Central memory CD8-positive, alpha-beta T cell (primary cell): ENCODE results near the gene CFTR.

ENCODE experiments used
- ATAC-seq: fragments of 150-1000 bp; cut with Tn5 transposase; replicated peaks from 2 replicates; pipeline ENCODE4 v1.10.0; 2022; ENCODE audit warnings: mild to moderate bottlenecking, moderate FRiP score, moderate number of reproducible peaks; ENCODE audit not compliant: poor library complexity, severe bottlenecking; ENCODE audit errors: extremely low read depth
- DNase-seq, 2 donors: peaks; one replicate each; pipeline ENCODE4 v3.0.0; 2021; ENCODE audit warnings: low spot score in 2 of 2
- H3K27ac Mint-ChIP-seq: one replicate; pipeline ENCODE4 v1.8.0; 2022; ENCODE audit warnings: low read depth, mild to moderate bottlenecking, moderate library complexity, mixed read lengths
- H3K27me3 Mint-ChIP-seq: one replicate; pipeline ENCODE4 v1.8.0; 2022; ENCODE audit warnings: mixed read lengths
- H3K36me3 Mint-ChIP-seq: one replicate; pipeline ENCODE4 v1.8.0; 2022; ENCODE audit warnings: mild to moderate bottlenecking, moderate library complexity, mixed read lengths; ENCODE audit not compliant: insufficient read depth
- H3K4me1 Mint-ChIP-seq: one replicate; pipeline ENCODE4 v1.8.0; 2022; ENCODE audit warnings: mixed read lengths
- H3K4me3 Mint-ChIP-seq: one replicate; pipeline ENCODE4 v1.8.0; 2022; ENCODE audit warnings: mild to moderate bottlenecking, moderate library complexity, mixed read lengths
- H3K9me3 Mint-ChIP-seq: one replicate; pipeline ENCODE4 v1.8.0; 2022; ENCODE audit warnings: mixed read lengths

Gene CFTR

DNA sequence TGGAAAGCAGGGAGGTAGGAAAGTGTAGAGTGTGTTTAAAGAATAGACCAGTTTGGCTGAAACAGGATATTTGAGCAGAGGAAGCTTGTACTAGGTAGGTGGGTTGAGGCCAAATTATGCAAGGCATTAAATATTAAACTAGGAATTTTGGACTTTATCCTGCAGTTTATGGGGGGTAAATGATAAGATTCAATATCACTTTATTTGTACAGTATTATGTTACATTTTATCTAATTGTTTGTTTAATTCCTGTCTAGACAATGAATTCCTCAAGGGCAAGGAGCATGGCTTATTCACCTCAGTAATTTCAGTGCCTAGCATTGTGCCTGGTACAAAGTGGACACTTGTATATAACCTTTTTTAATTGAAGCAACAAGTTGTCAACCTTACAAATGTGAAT is 125.9 kb downstream of the CFTR start:
- Mint-ChIP-seq H3K4me3 (no peak overlapping the region), H3K4me1 (no peaks in the 10 kb centered on the region), H3K27ac (no peak overlapping the region), H3K36me3 (no peaks in the 10 kb centered on the region), H3K9me3 (peaks cover 5% of the 10 kb centered on the region), H3K27me3 (no peaks in the 10 kb centered on the region)
- DNase-seq (no peak), ATAC-seq (no peak)

- H3K4me3 Mint-ChIP-seq = no peak overlapping the region
- no peak overlapping the region for H3K27ac Mint-ChIP-seq
- ATAC-seq = no peak
- H3K27me3 Mint-ChIP-seq = no peaks in the 10 kb centered on the region
- peaks cover 5% of the 10 kb centered on the region for H3K9me3 Mint-ChIP-seq
- no peak for DNase-seq
- H3K4me1 Mint-ChIP-seq = no peaks in the 10 kb centered on the region
- no peaks in the 10 kb centered on the region for H3K36me3 Mint-ChIP-seq
Measured at GRCh38 chr7:117606132-117606531, 126.3 kb downstream of the CFTR start.

DNA sequence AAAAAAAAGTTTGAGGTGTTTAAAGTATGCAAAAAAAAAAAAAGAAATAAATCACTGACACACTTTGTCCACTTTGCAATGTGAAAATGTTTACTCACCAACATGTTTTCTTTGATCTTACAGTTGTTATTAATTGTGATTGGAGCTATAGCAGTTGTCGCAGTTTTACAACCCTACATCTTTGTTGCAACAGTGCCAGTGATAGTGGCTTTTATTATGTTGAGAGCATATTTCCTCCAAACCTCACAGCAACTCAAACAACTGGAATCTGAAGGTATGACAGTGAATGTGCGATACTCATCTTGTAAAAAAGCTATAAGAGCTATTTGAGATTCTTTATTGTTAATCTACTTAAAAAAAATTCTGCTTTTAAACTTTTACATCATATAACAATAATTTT is 130.6 kb downstream of the CFTR start:
- Mint-ChIP-seq H3K4me1 (no peaks in the 10 kb centered on the region), H3K36me3 (no peaks in the 10 kb centered on the region), H3K4me3 (no peak overlapping the region), H3K27ac (no peak overlapping the region), H3K27me3 (no peaks in the 10 kb centered on the region), H3K9me3 (peaks cover 2% of the 10 kb centered on the region)
- ATAC-seq (no peak), DNase-seq (no peak)

GRCh38 chr7:117612637-117613036 is 132.8 kb downstream of the CFTR start:
- ATAC-seq = no peak
- H3K27me3 Mint-ChIP-seq = no peaks in the 10 kb centered on the region
- no peaks in the 10 kb centered on the region for H3K9me3 Mint-ChIP-seq
- no peak overlapping the region for H3K27ac Mint-ChIP-seq
- DNase-seq = no peak
- no peak overlapping the region for H3K4me3 Mint-ChIP-seq
- H3K36me3 Mint-ChIP-seq = no peaks in the 10 kb centered on the region
- H3K4me1 Mint-ChIP-seq = no peaks in the 10 kb centered on the region

GRCh38 chr7:117616694-117617093 is 136.9 kb downstream of the CFTR start:
- Mint-ChIP-seq H3K27me3 (no peaks in the 10 kb centered on the region), H3K4me3 (no peak overlapping the region), H3K36me3 (no peaks in the 10 kb centered on the region), H3K4me1 (no peaks in the 10 kb centered on the region), H3K27ac (no peak overlapping the region), H3K9me3 (peaks cover 8% of the 10 kb centered on the region)
- no peak for ATAC-seq
- DNase-seq = no peak

DNA sequence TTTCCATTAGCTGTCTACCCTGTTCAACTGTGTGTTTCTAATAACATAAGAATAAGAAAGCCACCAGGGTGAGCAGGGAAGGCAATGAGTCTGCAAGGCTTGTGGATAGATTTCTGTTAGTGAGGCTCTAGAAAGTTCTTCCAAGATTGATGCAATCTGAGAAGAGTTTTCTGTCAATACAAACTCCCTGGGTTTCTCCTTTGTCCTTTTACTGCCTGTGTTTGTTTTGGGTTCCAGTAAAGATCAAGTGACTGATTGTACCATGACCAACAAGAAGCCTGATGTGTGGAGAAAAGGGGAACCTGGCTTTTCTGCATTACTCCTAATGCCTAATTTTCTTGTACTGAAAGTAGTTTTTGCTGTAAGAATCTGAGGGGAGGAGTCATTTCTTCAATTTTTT is 139.9 kb downstream of the CFTR start:
- no peak for ATAC-seq

GRCh38 chr7:117621075-117621618 is 141.3 kb downstream of the CFTR start:
- Mint-ChIP-seq H3K27me3 (no peaks in the 10 kb centered on the region), H3K4me3 (no peak overlapping the region)

More for the DNA sequence above, 139.9 kb downstream of the CFTR start:
- Mint-ChIP-seq H3K4me3 (no peak overlapping the region), H3K4me1 (no peaks in the 10 kb centered on the region), H3K9me3 (peaks cover 8% of the 10 kb centered on the region), H3K27me3 (no peaks in the 10 kb centered on the region), H3K27ac (no peak overlapping the region), H3K36me3 (no peaks in the 10 kb centered on the region)
- DNase-seq = no peak

GRCh38 chr7:117623606-117624005 is 143.8 kb downstream of the CFTR start:
- Mint-ChIP-seq H3K4me1 (no peaks in the 10 kb centered on the region), H3K9me3 (peaks cover 5% of the 10 kb centered on the region), H3K36me3 (no peaks in the 10 kb centered on the region), H3K27me3 (no peaks in the 10 kb centered on the region), H3K27ac (no peak overlapping the region), H3K4me3 (no peak overlapping the region)
- ATAC-seq = no peak
- DNase-seq = no peak

More at GRCh38 chr7:117621075-117621618, 141.3 kb downstream of the CFTR start:
- Mint-ChIP-seq H3K9me3 (peaks cover 8% of the 10 kb centered on the region), H3K36me3 (no peaks in the 10 kb centered on the region), H3K4me1 (no peaks in the 10 kb centered on the region), H3K27ac (no peak overlapping the region)
- ATAC-seq = no peak
- no peak for DNase-seq

GRCh38 chr7:117630501-117630900 is 150.7 kb downstream of the CFTR start:
- Mint-ChIP-seq H3K4me1 (no peaks in the 10 kb centered on the region), H3K27ac (no peak overlapping the region), H3K36me3 (no peaks in the 10 kb centered on the region), H3K4me3 (no peak overlapping the region), H3K9me3 (peaks cover 9% of the 10 kb centered on the region), H3K27me3 (no peaks in the 10 kb centered on the region)
- no peak for DNase-seq
- no peak for ATAC-seq

- Mint-ChIP-seq H3K4me1 (no peaks in the 10 kb centered on the region), H3K27ac (no peak overlapping the region), H3K4me3 (no peak overlapping the region), H3K9me3 (peaks cover 9% of the 10 kb centered on the region), H3K27me3 (no peaks in the 10 kb centered on the region), H3K36me3 (no peaks in the 10 kb centered on the region)
- no peak for ATAC-seq
- no peak for DNase-seq
Measured at GRCh38 chr7:117630907-117631564, 151.2 kb downstream of the CFTR start.

GRCh38 chr7:117631652-117632051 is 151.8 kb downstream of the CFTR start:
- ATAC-seq (no peak), DNase-seq (no peak)
- H3K4me1 Mint-ChIP-seq = no peaks in the 10 kb centered on the region
- H3K27me3 Mint-ChIP-seq = no peaks in the 10 kb centered on the region
- H3K36me3 Mint-ChIP-seq = no peaks in the 10 kb centered on the region
- peaks cover 9% of the 10 kb centered on the region for H3K9me3 Mint-ChIP-seq
- H3K27ac Mint-ChIP-seq = no peak overlapping the region
- no peak overlapping the region for H3K4me3 Mint-ChIP-seq

DNA sequence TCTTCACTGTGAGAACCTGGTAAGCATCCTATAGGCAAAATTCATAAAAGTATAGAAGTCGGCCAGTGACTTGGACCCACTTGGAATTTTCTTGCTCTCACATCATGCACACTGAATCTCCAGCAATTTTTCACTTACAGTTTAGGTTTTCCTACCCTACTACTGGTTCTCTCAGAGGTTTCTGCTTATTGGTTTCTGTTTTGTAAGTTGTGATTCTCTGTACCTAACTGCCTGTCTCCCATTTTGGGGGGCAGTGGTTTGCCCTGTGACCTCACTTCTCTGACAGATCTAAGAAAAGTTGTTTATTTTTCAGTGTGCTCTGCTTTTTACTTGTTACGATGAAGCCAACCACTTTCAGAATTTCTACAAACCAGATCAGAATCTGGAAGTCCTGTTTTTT is 158.1 kb downstream of the CFTR start:
- no peak for ATAC-seq
- Mint-ChIP-seq H3K36me3 (no peaks in the 10 kb centered on the region), H3K27ac (no peak overlapping the region), H3K9me3 (no peaks in the 10 kb centered on the region), H3K27me3 (no peaks in the 10 kb centered on the region), H3K4me3 (no peak overlapping the region), H3K4me1 (no peaks in the 10 kb centered on the region)
- no peak for DNase-seq

GRCh38 chr7:117639966-117640365 is 160.1 kb downstream of the CFTR start:
- Mint-ChIP-seq H3K36me3 (no peaks in the 10 kb centered on the region), H3K4me1 (no peaks in the 10 kb centered on the region), H3K27me3 (no peaks in the 10 kb centered on the region), H3K9me3 (no peaks in the 10 kb centered on the region), H3K27ac (no peak overlapping the region), H3K4me3 (no peak overlapping the region)
- no peak for DNase-seq
- no peak for ATAC-seq
